Measurements from ENCODE around the gene CYP17A1.

The CYP17A1 gene

DNA sequence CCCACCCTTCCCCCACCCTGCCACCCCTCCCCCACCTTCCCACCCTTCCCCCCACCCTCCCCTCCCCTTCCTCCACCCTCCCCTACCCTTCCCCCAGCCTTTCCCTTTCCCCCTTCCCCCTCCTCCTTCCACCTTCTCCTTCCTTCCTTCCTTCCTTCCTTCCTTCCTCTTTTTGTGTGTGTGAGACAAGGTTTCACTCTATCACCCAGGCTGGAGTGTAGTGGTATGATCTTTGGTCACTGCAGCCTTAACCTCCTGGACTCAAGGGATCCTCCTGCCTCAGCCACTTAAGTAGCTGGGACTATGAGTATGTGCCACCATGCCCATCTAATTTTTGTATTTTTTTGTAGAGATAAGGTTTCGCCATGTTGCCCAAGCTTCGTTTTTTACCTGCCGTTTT, 35.2 kb downstream of the CYP17A1 start:
- no peak for DNase-seq

- no peak for DNase-seq
Observed at GRCh38 chr10:102801496-102801895, 35.7 kb downstream of the CYP17A1 start.

DNA sequence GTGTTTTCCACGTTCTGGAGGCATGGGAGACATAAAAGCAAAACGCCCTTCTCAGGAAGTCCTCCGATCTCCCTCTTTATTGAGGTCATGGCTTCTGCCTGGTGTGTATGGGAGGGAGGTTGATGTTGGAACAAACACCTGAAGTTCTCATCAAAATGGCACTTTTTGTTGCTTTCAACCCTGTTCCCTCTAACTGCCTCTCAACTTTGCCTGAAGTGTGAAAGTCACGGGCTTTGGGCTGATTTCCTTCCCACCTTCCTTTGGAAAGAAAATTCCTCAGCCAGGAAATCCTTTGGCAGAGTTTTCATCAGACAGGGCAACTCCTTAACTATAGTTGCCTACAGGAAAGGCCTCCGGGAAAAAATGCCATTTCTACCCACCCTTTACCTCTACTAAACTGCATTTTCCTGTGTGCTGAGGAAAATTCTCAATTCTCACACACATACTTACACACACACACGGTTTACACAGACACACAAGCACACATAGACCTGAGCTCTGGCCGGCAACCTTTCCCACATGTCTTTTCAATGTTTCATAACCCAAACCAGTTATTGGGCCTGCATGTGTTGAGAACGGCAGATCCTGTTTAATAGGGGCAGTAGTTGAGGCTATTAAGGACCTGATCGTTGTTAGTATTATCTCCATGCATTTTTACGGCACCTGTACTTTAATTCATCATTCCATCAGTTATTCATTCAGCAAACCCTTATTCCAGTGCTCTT, 36.4 kb downstream of the CYP17A1 start:
- no peak for DNase-seq

DNA sequence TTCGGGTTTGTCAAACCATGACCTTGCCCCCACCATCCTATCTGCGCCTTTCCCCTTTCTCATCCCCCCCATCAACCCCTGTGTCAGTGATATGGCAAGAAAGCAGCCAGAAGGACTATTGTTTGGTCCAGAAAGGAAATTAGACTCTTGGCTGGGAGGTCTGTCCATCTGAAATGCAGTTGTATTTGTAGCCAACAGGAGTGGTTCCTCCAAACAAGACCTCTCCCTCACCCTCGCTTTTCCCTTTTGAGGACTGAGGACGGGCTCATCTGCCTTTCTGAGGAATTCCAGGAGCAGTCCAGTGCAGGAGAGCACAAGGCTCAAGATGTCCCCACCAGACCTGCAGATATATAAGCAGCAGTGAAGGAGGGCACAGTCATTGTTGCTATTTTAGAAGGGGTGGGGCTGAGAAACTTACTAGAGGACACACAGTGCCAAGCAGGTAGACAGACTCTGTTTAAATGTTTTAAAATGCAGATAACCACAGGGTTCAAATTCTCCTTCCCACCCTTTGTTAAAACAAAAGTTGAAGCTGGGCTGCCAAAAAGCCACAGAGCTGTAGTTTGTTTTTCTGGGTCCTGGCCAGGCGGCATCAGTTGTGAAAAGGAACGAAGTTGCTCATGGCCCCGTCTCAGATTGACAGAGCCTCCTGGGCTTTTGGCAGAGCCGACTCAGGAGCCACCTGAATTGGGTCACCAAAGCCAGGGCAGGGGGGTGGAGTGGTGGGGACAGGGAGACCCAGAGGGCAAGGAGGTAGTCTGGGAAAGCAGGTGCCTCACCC, 37.3 kb downstream of the CYP17A1 start:
- no peak for DNase-seq

DNA sequence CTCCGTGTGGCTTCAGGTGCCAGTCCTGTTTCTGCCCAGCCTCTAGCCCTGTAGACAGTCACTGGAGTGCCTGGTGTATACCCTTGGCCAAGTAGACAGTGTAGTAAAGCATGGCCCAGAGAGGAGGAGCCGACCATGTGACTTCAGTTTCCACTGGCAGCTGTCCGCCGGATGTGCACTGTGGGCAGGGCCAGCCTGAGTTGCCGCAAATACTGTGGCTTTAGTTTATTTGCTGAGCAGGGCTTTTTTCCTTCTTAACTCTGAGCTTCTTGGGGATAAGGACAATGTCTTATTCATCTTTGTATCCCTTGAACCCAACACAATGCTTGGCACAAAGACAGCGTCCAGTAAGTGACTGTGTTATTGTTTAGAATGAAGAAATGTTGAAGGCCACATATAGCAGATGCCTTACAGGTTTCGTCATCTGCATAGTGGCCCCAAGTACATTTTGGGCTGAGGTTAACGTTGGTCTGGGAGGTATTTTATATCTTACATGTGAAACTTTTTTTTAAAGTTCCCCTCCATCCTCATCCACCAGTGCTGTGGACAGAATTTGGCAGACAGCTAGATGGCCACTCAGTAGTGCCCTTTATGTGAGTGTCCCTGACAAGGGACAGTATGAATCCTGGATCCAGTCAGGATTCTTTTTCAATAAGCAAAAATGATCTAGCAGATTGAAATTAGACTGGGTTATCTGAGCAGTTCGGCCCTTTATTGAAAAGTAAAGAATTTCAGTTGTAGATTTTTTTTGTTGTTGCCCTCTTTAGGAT, 40.6 kb downstream of the CYP17A1 start:
- DNase-seq: no peak

DNA sequence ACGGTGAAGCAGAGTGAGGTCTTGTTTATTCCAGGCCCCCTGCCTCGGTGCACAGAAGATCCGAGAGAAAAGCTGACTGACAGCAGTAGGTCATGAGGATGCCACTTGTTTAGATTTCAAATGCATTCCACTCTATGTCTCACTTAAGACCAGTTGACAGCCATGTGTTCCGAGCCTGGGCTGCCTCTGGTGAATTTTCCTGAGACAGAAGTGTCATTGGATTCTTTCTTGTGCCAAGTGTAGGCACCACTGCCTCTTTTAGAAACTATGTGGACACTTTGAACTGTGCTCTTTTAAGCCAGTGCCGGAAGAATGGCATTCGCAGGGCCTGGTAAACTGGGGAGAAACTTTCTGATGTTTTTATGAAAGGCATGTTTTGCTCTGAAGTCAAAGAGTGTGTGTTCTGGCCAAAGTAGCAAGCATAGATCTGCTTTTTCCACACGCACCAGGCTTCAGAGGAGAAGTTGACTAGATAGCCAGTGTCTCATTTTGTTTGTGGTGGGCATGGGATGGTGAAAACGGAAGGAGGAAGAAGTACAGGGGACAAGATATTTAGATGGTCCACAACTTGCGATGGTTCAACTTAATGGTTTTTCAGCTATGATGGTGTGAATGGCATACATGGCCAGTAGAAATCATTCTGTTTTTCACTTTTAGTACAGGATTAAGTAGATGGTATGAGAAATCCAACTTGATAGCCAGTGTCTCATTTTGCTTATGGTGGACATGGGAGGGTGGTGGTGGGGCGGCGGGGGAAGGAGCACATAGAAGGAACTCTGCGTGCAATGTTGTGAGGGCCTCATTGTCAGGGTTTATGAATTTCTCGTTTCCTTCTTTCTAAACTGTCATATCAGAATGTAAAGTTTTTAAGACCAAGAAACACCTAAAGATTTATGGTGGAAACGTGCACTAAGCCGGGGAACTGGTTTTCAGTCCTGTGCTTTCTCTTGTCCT, 41.5 kb downstream of the CYP17A1 start:
- DNase-seq: no peak

DNA sequence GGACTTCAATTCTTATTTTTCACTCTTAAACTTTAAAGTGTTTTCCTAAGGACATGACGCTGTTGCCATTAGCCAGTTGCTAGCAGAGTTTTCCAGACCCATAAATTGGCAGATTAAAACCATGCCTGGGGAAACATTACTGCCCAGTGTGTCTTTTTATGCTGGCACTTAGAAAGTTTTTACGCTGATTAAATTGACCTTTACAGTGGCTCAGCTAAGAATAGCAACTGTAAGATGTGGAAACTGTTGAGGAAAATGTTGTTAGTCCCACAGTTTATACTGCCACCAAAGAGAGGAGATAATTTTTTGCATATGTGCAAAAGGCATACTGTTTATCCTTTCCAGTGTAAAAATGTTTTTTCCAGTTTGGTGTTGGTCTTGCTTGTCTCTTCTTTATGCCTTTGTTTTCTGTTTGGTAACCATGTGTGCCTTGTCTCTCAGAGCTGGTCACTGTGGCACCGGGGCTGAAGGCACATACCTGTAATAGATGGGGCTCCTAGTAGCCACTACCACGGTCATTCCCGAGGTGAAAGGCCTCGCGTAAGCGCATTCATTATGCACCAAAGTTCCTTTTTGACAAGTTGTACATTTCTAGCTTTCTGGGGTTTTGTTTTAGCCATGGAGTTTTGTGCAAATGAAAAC, 45.3 kb downstream of the CYP17A1 start:
- no peak for DNase-seq

- no peak for DNase-seq
Observed at GRCh38 chr10:102785818-102786217, 51.4 kb downstream of the CYP17A1 start.

DNA sequence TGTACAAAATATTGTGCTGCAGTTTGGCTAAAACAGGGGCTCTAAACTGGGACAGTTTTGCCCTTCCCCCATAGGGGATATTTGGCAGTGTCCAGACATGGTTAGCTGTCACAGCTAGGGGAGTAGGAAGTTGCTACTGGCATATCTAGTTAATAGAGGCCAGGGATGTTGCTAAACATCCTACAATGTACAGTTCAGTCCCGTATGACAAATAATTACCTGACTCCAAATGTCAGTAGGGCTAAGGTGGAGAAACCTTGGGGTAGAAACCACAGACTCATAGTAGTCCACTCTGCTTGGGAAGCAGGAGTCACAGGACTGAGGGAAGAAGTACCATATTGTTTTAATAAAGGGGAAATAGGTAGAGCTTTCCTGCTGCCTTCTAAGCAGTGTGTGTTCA, 53.6 kb downstream of the CYP17A1 start:
- no peak for DNase-seq

GRCh38 chr10:102782673-102783551, 54.3 kb downstream of the CYP17A1 start:
- DNase-seq: no peak

DNA sequence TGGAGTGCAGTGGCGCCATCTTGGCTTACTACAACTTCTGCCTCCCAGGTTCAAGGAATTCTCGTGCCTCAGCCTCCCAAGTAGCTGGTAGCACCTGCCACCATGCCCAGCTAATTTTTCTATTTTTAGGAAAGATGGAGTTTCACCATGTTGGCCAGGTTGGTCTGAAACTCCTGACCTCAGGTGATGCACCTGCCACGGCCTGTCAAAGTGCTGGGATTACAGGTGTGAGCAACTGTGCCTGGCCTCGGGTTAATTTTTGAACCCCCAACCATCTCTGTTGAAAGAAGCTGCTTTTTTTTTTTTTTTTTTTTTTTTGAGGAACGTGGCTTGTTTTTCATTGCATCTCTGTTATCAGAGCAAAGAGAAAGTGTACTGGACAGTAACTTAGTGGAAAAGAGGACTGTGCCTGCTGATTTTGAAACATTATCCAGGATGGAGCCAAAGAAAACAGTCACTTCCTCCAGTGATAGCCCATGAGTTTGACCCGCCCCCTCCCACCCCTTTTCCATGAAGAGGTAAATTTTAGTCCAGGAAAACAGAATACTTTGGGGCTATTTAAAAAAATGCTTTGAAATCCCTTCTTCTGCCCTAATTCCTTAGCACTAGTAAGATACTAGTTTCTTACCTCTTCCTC, 55.2 kb downstream of the CYP17A1 start:
- DNase-seq: no peak

DNA sequence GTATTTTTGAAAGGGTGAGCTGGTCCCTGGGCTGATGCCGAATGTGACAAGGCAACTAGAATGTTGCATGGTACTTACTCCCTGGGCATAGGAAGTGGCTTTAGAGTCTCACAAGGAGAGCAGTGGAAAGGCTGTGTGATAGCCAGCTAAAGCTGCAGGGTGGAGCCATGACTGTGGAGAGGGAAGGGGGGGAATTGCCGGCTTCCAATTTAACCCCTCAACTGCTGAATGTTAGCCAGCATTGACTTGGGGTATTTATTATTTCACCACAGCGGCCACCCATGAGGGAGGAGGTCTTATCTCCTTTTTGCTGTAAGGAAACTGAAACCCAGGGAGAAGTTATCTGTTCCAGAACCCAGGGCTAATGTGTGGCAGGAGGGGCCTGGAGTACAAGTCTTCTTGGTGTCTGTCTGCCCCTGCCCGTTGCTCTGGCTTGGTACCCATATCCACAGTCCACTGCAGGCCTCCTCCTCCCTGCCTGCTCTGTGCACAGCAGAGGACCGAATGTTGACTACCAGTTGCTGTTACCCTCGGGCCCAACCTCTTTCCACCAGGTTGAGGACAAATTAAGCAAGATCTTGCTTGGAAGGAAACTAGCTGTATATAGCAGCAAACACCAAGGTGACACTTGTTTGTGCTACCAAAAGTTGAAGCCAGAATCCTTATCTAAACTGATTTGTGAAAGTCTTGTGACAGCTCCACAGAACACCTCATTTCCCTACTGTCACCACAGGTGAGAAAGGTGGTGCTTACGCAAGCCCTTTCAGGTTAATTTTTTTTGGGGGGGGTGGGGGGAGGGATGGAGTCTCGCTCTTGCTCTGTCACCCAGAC, 55.9 kb downstream of the CYP17A1 start:
- DNase-seq: no peak
